ENCODE data around the gene NAT10. TPM values are rescaled to one million over a fixed set of nuclear protein-coding genes. Genes with fewer than 3 reads are reported as not detected.

NAT10 gene
- total RNA-seq, 1 experiment from 2014 or later: 51.8 TPM

DNA sequence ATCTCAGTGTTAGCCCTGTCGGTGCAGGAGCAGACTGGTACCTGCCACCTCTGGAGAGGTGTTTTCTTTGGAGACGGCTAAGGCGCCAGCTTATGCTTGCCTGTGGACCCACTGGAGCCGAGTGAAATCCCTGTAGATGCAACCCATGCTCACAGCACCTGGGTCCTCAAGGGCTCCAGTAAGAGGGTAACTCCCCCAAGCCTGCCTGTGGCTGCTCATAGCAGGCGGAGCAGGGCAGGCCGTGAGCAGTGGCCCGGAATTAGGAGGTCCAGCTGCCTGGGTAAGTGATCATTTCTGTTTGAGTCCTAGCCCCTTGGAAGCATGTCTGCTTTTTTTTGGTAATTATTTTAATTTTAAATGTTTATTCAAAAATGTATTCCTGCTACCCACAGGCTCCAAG is 43.8 kb downstream of the NAT10 start:
- DNase-seq (ENCODE audit: low spot score): no peak

- peak; percentile 33 for DNase-seq (ENCODE audit: low spot score)
Observed at GRCh38 chr11:34149786-34150185, 44.4 kb downstream of the NAT10 start.

DNA sequence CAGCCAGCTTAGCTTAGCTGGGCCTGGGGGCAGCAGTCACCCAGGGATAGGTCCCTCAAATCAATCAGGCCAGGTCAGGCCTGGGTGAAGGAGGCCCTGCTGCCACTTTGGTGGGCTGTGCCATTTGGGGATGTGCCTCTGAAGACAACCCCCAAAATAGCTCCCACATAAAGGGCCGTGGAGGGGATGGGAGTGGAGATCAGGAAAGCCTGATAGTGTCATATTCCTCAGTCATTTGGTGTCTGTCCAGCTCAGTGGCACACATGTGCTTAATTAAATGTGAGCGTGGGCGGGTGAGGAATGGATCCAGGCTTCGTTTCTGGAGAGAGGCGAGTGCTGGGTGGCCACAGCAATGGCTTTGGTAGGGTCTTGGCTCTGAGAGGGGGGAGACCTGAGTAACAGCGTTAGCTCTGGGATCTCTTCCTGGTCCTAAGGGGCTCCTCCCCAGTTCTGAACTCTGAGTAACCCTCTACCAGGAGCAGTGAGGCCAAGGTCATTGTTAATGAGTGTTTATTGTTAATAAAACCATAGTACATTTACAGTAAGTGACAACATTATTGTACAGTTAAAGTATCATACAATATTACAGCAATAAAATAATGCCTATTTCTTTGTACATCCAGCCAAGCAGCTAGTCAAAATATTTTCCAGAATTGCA is 45.2 kb downstream of the NAT10 start:
- no peak for DNase-seq (ENCODE audit: low spot score)

DNA sequence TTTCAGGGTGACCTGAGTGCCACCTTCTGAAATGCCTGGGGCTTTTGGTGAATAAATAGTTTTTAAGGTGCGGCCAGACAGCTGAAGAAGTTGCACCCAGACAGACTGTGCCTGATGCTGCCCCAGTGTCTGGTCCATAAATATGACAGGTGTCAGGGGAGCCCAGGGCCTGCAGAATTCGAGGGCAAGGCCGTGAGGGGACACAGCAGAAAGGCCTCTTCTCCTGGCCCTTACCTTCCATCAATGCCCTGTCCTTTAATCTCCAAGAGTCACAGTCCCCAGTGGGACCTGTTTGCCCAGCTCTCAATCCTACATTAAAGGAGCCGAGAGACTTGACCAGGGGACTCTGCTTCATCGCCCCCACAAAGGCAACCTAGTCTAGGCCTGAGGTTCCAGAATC is 45.7 kb downstream of the NAT10 start:
- no peak for DNase-seq (ENCODE audit: low spot score)

DNA sequence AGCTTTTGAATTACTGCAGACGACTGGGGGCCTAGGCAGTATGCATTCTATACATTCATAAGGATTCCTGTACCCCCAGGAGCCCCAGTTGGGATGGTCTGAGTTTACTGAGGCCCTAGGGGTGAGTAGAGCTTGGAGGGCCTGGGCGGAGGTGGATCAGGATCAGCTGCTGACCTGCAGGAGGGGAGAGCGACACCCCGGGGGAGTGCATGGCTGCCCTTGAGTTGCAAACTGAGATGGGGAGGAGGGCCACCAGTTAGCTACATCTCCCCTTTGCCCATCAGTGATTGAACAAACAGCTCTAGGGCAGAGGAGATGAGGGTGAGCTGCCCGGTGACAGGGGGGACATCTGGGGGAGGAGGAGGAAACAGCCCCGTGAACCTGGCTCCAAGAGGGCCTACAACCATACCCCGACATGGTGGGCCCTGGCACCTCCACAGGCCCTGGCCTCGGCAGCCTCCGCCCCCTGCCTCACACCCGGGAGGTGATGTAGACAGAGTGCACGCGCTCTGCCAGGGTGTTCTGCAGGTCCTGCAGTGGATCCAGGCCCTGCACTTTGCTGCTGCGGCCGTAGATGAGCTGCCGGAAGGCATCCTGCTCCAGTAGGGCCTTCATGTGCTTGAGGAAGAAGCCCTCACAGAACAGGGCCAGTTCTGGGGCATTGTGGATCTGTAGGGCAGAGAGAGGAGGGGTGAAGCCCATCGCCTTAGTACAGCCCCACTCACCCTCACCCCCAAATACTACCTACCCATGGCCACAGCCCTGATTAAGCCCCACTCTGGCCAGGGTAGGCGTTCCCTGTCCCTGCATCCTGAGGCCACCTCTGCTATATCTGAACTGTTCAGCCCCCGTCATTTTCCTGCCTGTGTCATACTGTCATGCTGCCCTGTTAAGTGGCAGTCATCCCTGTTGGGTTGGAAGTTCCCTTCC is 46.8 kb downstream of the NAT10 start:
- no peak for DNase-seq (ENCODE audit: low spot score)

DNA sequence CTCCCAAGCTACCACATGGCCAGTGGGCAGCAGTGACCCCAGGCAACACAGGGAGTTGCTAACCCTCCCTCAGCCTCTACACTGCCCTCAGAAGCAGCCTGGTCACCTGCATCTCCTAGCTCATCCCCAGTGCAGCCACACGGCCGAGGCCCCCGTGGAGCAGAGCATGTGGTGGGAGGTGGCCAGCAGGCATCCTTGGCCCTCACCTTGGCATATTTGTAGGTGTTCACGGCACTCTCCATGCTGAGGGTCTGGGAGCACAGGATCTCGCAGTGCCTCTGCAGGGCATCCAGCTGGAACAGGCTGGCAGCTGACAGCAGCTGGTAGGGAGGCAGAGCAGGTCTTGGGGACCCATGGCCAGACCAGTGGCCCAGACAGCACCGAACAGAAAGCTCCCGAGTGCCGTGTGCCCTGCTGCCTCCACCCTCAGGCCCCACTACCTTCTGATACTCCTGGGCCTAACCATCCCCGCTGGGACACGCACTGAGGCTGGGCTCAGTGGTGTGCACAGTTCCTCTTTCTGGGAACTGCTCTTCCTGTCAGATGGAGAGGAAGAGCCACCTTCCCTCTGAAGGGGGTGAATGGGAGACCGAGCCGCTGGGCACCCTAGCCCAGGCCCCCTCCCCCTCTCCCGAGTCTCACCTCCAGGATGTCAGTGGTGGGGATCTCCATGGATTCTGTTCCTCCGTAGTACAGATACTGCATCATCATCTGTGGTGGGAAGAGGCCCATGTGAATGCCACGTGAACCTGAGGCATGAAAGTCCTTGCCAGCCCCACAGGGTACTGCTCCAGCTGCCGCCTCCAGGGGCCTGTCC is 48.8 kb downstream of the NAT10 start:
- DNase-seq (ENCODE audit: low spot score): no peak

- no peak for DNase-seq (ENCODE audit: low spot score)
Observed at GRCh38 chr11:34155057-34155756, 49.8 kb downstream of the NAT10 start.

GRCh38 chr11:34155757-34156062 is 50.3 kb downstream of the NAT10 start:
- DNase-seq (ENCODE audit: low spot score): no peak

GRCh38 chr11:34157163-34157562 is 51.7 kb downstream of the NAT10 start:
- DNase-seq (ENCODE audit: low spot score): no peak

DNA sequence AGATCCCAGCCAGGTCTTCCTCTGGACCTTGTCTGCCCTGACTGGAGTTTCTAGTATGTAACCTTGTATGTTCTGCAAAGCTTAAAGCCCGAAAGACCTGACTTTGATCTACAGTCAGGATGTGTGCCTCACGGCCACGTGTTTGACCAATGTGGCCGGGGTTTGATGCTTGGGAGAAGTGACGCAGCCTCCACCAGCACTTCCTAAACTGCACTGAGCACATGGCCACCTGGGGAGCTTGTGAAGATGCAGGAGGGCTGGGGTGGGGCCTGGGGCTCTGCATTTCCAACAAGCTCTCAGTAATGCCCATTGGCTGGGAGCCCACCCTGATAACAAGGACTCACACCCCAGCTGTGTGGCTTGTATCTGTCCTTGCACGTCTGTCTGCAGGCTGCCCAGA is 53.2 kb downstream of the NAT10 start:
- DNase-seq (ENCODE audit: low spot score): no peak

DNA sequence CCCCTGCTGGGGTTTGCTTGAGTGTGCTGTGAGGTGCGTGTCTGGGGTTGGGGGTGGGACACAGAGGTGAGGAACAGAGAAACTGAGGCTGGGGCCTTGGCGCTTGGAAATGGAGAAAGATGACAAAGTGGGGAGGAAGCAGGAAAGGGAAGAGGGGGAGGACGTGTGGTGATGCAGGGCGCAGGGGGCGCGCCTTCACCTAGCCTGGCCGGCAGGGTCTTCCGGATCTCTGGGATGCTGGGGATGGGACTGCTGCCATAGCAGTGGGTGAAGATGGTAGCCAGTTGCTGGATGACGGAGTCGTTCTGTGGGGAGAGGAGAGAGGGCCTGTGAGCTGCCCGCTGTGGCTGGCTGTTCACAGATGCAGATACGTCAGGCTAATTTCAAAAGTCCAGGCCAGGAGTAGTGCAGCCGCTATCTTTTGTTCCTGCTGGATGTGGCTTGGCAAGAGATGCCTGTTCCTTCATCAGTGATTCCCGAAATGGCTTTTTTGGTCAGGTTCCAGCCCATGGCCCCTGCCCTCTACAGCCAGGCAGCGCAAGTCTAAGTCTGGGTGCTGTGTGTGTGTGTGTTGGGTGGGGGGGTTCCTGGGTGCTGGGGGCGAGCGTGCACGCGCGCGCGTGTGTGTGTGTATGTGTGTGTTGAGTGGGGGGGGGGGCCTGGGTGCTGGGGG is 54.8 kb downstream of the NAT10 start:
- DNase-seq (ENCODE audit: low spot score): no peak

- DNase-seq (ENCODE audit: low spot score): no peak
Observed at GRCh38 chr11:34160791-34161190, 55.4 kb downstream of the NAT10 start.

GRCh38 chr11:34161361-34161760 is 55.9 kb downstream of the NAT10 start:
- no peak for DNase-seq (ENCODE audit: low spot score)

DNA sequence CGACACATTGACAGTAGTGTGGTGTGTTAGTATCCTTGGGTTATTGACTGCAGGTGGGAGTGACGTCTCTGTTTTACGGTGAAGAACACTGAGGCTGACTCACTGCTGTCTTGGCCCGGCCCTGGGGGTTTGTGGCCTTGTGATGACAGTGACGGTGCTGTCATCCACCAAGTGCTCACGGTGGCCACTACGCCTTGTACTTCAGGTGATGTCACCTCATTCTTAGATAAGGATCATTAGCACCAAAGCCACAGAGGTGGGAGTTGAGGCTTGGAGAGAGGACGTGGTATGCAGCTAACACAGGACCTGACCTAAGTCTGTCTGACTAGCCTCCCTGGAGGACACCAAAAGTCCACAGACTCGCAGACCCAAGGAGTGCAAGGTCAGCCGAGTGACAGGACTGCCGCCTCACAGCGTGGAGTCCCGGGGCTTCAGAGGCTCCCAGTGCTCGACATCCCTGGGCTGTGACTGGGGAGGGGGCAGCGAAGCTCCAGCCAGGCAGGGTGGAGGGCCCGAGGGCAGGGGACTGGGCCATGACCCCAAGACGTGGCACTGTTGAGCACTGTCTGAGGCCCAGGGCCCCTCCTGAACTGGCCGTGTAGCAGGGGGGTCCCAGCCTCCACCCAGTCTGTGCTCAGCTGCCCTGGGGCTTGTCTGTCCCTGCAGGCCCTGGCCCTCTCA is 56.5 kb downstream of the NAT10 start:
- DNase-seq (ENCODE audit: low spot score): no peak

DNA sequence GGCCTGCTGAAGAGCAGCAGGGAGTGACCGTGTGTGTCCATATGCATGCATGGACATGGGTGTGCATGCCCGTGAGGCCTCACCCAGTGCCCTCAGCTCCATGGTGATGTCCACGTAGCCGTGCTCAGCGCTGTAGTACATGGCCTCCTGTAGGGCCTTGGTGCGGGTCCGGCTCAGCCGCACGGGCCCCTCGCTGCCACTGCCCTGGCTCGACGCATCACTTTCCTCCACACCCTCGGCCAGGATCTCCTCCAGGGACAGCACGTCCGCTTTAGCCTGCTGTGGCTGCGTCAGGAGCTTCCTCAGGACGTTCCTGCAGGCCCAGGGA is 57.0 kb downstream of the NAT10 start:
- DNase-seq (ENCODE audit: low spot score): no peak

DNA sequence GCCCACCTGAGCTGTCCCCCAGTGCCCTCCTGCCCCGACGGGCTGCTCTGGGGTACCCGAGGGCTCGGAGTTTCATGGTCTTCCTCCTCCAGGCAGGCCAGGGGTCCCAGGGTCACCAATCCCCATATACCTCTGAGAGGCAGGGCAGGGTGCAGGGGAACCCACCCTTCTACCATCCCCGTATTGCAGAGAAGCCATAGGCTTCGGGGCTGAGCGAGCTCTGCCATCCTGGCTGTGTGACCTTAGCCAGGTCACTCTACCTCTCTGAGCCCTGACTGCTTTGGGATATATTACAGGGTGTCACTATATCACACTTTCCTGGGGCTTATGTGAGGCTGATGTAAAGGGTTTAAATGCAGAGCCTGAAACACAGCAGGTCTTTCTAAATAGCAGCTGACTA is 57.4 kb downstream of the NAT10 start:
- DNase-seq (ENCODE audit: low spot score): no peak

- no peak for DNase-seq (ENCODE audit: low spot score)
Observed at GRCh38 chr11:34165121-34165520, 59.7 kb downstream of the NAT10 start.

DNA sequence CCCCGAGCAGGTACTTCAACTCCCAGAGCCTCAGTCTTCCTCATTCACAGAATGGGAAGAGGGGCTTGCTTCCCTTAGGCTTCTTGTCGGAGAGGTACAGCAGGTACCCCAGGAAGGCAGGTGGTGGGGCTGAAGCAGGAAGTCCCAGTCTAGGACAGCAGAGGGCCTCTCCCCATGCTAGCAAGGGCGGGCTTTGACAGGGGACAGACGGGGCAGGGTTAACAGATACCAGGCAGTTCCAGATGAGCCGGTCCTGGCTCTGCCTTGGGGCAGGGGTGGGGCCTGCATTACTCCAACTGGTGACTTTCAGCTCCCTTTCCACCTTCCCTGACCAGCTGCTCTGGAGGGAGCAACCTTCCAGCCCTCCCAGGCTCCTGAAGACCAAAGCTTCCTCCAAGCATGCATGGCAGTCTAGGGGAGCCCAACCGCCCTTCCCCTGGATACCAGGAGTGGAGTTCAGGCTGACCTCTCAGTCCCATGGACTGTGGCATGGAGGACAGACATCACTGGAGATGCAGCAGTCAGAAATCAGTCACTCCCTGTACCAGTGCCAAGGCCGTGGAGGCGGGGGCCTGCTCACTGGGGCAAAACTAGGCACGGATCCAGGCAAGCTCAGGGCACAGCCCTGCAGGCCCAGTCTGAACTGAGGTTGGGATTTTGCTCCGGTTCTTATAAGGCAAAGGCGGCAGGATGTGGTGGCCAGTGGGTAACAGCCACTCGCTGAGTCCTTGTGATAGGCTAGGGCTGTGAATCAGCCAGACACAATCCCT is 60.5 kb downstream of the NAT10 start:
- DNase-seq (ENCODE audit: low spot score): peak; percentile 30

GRCh38 chr11:34166806-34167740 is 61.6 kb downstream of the NAT10 start:
- no peak for DNase-seq (ENCODE audit: low spot score)

Measured in HT-29 (cell line).